ENCODE measurements around the gene SERTAD3. TPM values are rescaled to one million over a fixed set of nuclear protein-coding genes. Genes with fewer than 3 reads are reported as not detected.
"Not testable (repeated sequence)": the region's sequence is repeated elsewhere in the genome, so short reads cannot be mapped to it uniquely, and the experiment has no call there.

Gene SERTAD3
- total RNA-seq, 1 experiment from 2014 or later = 30.9 TPM

DNA sequence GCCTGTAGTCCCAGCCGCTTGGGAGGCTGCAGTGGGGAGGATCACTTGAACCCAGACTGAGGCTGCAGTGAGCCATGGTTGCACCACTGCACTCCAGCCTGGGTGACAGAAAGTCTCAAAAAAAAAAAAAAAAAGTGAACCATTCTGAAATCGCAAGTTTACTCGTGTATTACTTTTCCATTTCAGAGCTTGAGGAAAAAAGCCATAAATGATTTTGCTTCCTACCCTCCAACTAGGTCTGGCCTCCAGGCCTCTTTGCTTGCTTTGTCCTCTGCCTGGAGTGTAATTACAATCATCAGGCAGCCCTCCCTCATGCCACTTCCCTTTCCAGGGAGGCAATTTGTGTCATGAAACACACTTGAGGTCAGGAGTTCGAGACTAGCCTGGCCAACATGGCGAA lies 12.9 kb upstream of the SERTAD3 start:
- Histone ChIP-seq H3K27me3 (ENCODE audit: insufficient read depth, low read length) (no peaks in the 10 kb centered on the region), H2BK120ac (ENCODE audit: low read depth, low read length, poor library complexity, severe bottlenecking) (no peak overlapping the region), H3K14ac (ENCODE audit: insufficient read depth, low read length) (no peak overlapping the region), H3K56ac (ENCODE audit: insufficient read length, low read depth, low read length) (no peak overlapping the region), H3K79me2 (ENCODE audit: insufficient read depth, low read length) (no peaks in the 10 kb centered on the region), H3K23ac (ENCODE audit: insufficient read length, low read depth, low read length) (no peak overlapping the region), H2AFZ (ENCODE audit: low read length) (no peak overlapping the region), H4K91ac (ENCODE audit: insufficient read length, low read depth, low read length) (no peak overlapping the region), H3K23me2 (ENCODE audit: insufficient read length, low read depth, low read length, poor library complexity, severe bottlenecking) (no peaks in the 10 kb centered on the region), H4K20me1 (ENCODE audit: control insufficient read depth, insufficient read depth, insufficient read length) (no peaks in the 10 kb centered on the region), H3T11ph (ENCODE audit: low read length) (no peak overlapping the region), H3K79me1 (ENCODE audit: insufficient read depth, low read depth, low read length, poor library complexity, severe bottlenecking) (no peaks in the 10 kb centered on the region), H4K5ac (ENCODE audit: insufficient read length, low read depth, low read length) (no peak overlapping the region), H2BK20ac (ENCODE audit: low read depth, low read length, poor library complexity, severe bottlenecking) (no peak overlapping the region), H3K9me3 (ENCODE audit: control insufficient read depth, low read depth, low read length) (no peaks in the 10 kb centered on the region), H2BK12ac (ENCODE audit: insufficient read length, low read depth, low read length) (no peak overlapping the region), H3K27ac (ENCODE audit: insufficient read length, low read depth, low read length) (no peak overlapping the region), H3K9ac (ENCODE audit: extremely low read depth, insufficient read length, low read length) (no peak overlapping the region), H4K8ac (replicated peaks; ENCODE audit: insufficient read length, low read depth, low read length) (no peak overlapping the region), H3K4me1 (ENCODE audit: insufficient read depth, low read length) (no peaks in the 10 kb centered on the region), H3K18ac (ENCODE audit: insufficient read length, low read depth, low read length) (no peak overlapping the region), H2BK5ac (ENCODE audit: insufficient read length, low read length) (no peak overlapping the region), H3K4ac (ENCODE audit: low read depth, low read length) (no peak overlapping the region), H2BK15ac (ENCODE audit: low read depth, low read length) (no peak overlapping the region), H3K4me2 (ENCODE audit: insufficient read depth, insufficient read length, low read length) (no peak overlapping the region), H2AK5ac (ENCODE audit: insufficient read length, low read length) (no peak overlapping the region)
- TF ChIP-seq, protein P1, sequence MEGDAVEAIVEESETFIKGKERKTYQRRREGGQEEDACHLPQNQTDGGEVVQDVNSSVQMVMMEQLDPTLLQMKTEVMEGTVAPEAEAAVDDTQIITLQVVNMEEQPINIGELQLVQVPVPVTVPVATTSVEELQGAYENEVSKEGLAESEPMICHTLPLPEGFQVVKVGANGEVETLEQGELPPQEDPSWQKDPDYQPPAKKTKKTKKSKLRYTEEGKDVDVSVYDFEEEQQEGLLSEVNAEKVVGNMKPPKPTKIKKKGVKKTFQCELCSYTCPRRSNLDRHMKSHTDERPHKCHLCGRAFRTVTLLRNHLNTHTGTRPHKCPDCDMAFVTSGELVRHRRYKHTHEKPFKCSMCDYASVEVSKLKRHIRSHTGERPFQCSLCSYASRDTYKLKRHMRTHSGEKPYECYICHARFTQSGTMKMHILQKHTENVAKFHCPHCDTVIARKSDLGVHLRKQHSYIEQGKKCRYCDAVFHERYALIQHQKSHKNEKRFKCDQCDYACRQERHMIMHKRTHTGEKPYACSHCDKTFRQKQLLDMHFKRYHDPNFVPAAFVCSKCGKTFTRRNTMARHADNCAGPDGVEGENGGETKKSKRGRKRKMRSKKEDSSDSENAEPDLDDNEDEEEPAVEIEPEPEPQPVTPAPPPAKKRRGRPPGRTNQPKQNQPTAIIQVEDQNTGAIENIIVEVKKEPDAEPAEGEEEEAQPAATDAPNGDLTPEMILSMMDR (conservative IDR thresholded peaks at IDR 0.05) = no peak
- Mint-ChIP-seq H3K27ac (no peak overlapping the region; a peak in 1 of 7 replicates), H3K27me3 (ENCODE audit: low read depth) (no peaks in the 10 kb centered on the region), H3K36me3 (ENCODE audit: insufficient read depth in 1 of 3, low read depth in 3 of 3) (no peaks in the 10 kb centered on the region; a peak in 2 of 7 replicates), H3K9me3 (no peaks in the 10 kb centered on the region; a peak in 1 of 5 replicates), H3K4me3 (no peak overlapping the region), H3K4me1 (no peaks in the 10 kb centered on the region)
- no CpG with 5 or more reads among the region's 5 CpGs for WGBS (ENCODE audit: extremely low coverage, insufficient read length, low lambda C conversion rate)
- DNase-seq = no peak

DNA sequence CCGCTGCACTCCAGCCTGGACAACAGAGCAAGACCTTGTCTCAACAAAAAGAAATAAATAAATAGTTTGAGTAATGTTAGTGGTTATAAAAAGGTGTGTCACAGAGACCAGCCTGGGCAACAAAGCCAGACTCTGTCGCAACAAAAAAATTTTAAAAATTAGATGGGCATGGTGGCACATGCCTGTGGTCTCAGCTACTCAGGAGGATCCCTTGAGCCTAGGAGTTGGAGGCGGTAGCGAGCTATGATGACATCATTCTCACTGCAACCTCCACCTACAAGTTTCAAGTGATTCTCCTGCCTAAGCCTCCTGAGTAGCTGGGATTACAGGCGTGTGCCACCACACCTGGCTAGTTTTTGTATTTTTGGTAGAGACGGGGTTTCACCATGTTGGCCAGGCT lies 9.8 kb upstream of the SERTAD3 start:
- not testable (repeated sequence) for H3K4me3 Mint-ChIP-seq; H3K56ac ChIP-seq (ENCODE audit: insufficient read length, low read depth, low read length); H2BK120ac ChIP-seq (ENCODE audit: low read depth, low read length, poor library complexity, severe bottlenecking)

More for the DNA sequence above, 9.8 kb upstream of the SERTAD3 start:
- no CpG with 5 or more reads among the region's 6 CpGs for WGBS (ENCODE audit: extremely low coverage, insufficient read length, low lambda C conversion rate)
- DNase-seq; H3K23me2 ChIP-seq (ENCODE audit: insufficient read length, low read depth, low read length, poor library complexity, severe bottlenecking); H3K14ac ChIP-seq (ENCODE audit: insufficient read depth, low read length); H2AFZ ChIP-seq (ENCODE audit: low read length); H3K4me1 Mint-ChIP-seq; H3K9me3 ChIP-seq (ENCODE audit: control insufficient read depth, low read depth, low read length); H3K4ac ChIP-seq (ENCODE audit: low read depth, low read length); H3K27me3 ChIP-seq (ENCODE audit: insufficient read depth, low read length); H2BK20ac ChIP-seq (ENCODE audit: low read depth, low read length, poor library complexity, severe bottlenecking); H3K4me1 ChIP-seq (ENCODE audit: insufficient read depth, low read length); H3K23ac ChIP-seq (ENCODE audit: insufficient read length, low read depth, low read length); H4K91ac ChIP-seq (ENCODE audit: insufficient read length, low read depth, low read length); H3K79me2 ChIP-seq (ENCODE audit: insufficient read depth, low read length); H3K27ac ChIP-seq (ENCODE audit: insufficient read length, low read depth, low read length); H3K9ac ChIP-seq (ENCODE audit: extremely low read depth, insufficient read length, low read length); H2BK15ac ChIP-seq (ENCODE audit: low read depth, low read length); H2BK5ac ChIP-seq (ENCODE audit: insufficient read length, low read length); H3K4me2 ChIP-seq (ENCODE audit: insufficient read depth, insufficient read length, low read length); H3K18ac ChIP-seq (ENCODE audit: insufficient read length, low read depth, low read length); H2AK5ac ChIP-seq (ENCODE audit: insufficient read length, low read length); H3K27me3 Mint-ChIP-seq (ENCODE audit: low read depth); H3K79me1 ChIP-seq (ENCODE audit: insufficient read depth, low read depth, low read length, poor library complexity, severe bottlenecking); H4K8ac ChIP-seq (replicated peaks; ENCODE audit: insufficient read length, low read depth, low read length); H4K5ac ChIP-seq (ENCODE audit: insufficient read length, low read depth, low read length); H3T11ph ChIP-seq (ENCODE audit: low read length); H3K9me3 Mint-ChIP-seq; H4K20me1 ChIP-seq (ENCODE audit: control insufficient read depth, insufficient read depth, insufficient read length); H2BK12ac ChIP-seq (ENCODE audit: insufficient read length, low read depth, low read length): not testable (repeated sequence)
- Mint-ChIP-seq H3K36me3 (ENCODE audit: insufficient read depth in 1 of 3, low read depth in 3 of 3) (peaks cover 0 to 11% (median 4%) of the 10 kb centered on the region in 3 experiments; a peak in 5 of 7 replicates), H3K27ac (peak overlapping the region in 1 of 3 experiments; percentile 18; a peak in 1 of 7 replicates)
